HPDE6-E6E7 (cell line): ENCODE measurements around the gene COL5A1.

Source experiments
- DNase-seq: peaks from one replicate; pipeline ENCODE4 v3.0.0; 2011; ENCODE audit warnings: missing footprints; ENCODE audit errors: extremely low spot score

Gene COL5A1

GRCh38 chr9:134814598-134815215, 173.1 kb downstream of the COL5A1 start:
- no peak for DNase-seq

- no peak for DNase-seq
Measured at GRCh38 chr9:134815435-134816214, 174.0 kb downstream of the COL5A1 start.

GRCh38 chr9:134816264-134816663, 174.7 kb downstream of the COL5A1 start:
- DNase-seq = no peak

- DNase-seq = no peak
Measured at GRCh38 chr9:134818000-134818568, 176.5 kb downstream of the COL5A1 start.

- DNase-seq = no peak
Measured at GRCh38 chr9:134818591-134818990, 177.0 kb downstream of the COL5A1 start.

- DNase-seq = no peak
Measured at GRCh38 chr9:134820901-134821300, 179.3 kb downstream of the COL5A1 start.

GRCh38 chr9:134822541-134822940, 180.9 kb downstream of the COL5A1 start:
- no peak for DNase-seq

GRCh38 chr9:134823623-134824022, 182.0 kb downstream of the COL5A1 start:
- DNase-seq = no peak

- DNase-seq = no peak
Measured at GRCh38 chr9:134824583-134824982, 183.0 kb downstream of the COL5A1 start.

GRCh38 chr9:134825025-134825424, 183.4 kb downstream of the COL5A1 start:
- no peak for DNase-seq

GRCh38 chr9:134826336-134827285, 185.0 kb downstream of the COL5A1 start:
- no peak for DNase-seq

- DNase-seq = no peak
Measured at GRCh38 chr9:134827559-134827958, 186.0 kb downstream of the COL5A1 start.

GRCh38 chr9:134827993-134828392, 186.4 kb downstream of the COL5A1 start:
- no peak for DNase-seq

- no peak for DNase-seq
Measured at GRCh38 chr9:134828892-134829291, 187.3 kb downstream of the COL5A1 start.

GRCh38 chr9:134829356-134829937, 187.8 kb downstream of the COL5A1 start:
- DNase-seq = no peak

- DNase-seq = no peak
Measured at GRCh38 chr9:134830126-134830525, 188.5 kb downstream of the COL5A1 start.

GRCh38 chr9:134830926-134831720, 189.5 kb downstream of the COL5A1 start:
- no peak for DNase-seq

- DNase-seq = no peak
Measured at GRCh38 chr9:134832471-134832870, 190.9 kb downstream of the COL5A1 start.

- no peak for DNase-seq
Measured at GRCh38 chr9:134833294-134833880, 191.8 kb downstream of the COL5A1 start.

GRCh38 chr9:134834217-134834956, 192.8 kb downstream of the COL5A1 start:
- DNase-seq = no peak
